Progenitor cell of endocrine pancreas (in vitro differentiated cells): ENCODE measurements around the gene SUSD5. TPM values are rescaled to one million over a fixed set of nuclear protein-coding genes. Genes with fewer than 3 reads are reported as not detected.

Source experiments
- DNase-seq: peaks from one replicate; pipeline ENCODE4 v3.0.0; 2021; ENCODE audit warnings: low spot score; ENCODE audit not compliant: unreplicated experiment
- H3K27ac Mint-ChIP-seq: 2 replicates; pipeline ENCODE4 v1.8.0; 2021; ENCODE audit warnings: mild to moderate bottlenecking, moderate library complexity, mixed read lengths
- H3K27me3 Mint-ChIP-seq: 2 replicates; pipeline ENCODE4 v1.8.0; 2021; ENCODE audit warnings: mixed read lengths
- H3K36me3 Mint-ChIP-seq: 2 replicates; pipeline ENCODE4 v1.8.0; 2022; ENCODE audit warnings: mixed read lengths; ENCODE audit not compliant: insufficient read depth
- H3K4me1 Mint-ChIP-seq: 2 replicates; pipeline ENCODE4 v1.8.0; 2021; ENCODE audit warnings: low read depth, mixed read lengths
- H3K4me3 Mint-ChIP-seq: 2 replicates; pipeline ENCODE4 v1.8.0; 2021; ENCODE audit warnings: low read depth, mild to moderate bottlenecking, moderate library complexity, mixed read lengths
- H3K9me3 Mint-ChIP-seq: 2 replicates; pipeline ENCODE4 v1.8.0; 2021; ENCODE audit warnings: low read depth, mixed read lengths
- CTCF ChIP-seq: fragments of 200-600 bp; sonication (generic); IDR thresholded peaks from one replicate; pipeline ENCODE4 v1.5.0; 2021; ENCODE audit warnings: antibody characterized with exemption, mild to moderate bottlenecking; ENCODE audit not compliant: unreplicated experiment
- total RNA-seq: library from RNA; stranded (reverse); gene quantifications from 2 replicates; pipeline ENCODE4 v1.2.1, GENCODE V29; 2021

Gene SUSD5
- total RNA-seq, 1 donor from 2014 or later: 1.1 TPM

DNA sequence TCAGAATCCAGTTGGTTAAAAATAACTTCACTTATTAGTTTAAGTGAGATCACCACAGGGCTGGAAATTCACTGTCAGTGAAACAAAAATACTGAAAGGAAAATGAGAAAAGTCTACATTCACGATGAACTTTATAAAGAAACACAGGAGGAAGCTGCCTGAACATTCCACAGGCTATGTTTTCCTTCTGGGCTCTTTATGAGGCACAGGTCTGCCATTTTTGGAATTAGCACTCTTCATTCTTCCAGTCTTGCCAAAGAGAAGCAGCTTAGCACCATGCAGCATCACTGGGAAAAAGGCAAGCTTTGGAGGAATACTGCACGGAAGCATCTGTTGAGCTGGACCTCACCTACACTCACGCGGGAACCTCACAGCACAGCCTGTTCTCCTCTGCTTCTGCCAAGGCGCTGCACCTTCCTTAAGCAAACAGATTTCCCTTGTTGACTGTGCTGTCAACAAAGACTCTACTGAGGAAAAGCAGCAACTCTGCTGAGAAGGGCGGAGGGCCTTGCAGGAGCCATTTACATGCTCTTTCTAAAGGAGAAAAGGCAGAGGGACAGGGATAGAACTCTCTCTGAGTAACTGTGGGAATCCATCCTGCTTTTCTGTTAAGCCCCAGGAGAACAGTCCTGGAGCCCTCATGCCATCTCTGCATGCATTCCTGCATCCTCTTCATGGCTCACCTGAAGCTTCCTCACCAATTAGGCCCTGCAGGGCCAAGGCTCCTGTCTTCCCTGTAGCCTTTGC is 15.7 kb downstream of the SUSD5 start:
- no peaks in the 10 kb centered on the region for H3K9me3 Mint-ChIP-seq
- H3K36me3 Mint-ChIP-seq: no peaks in the 10 kb centered on the region
- H3K27ac Mint-ChIP-seq: no peak overlapping the region
- H3K4me3 Mint-ChIP-seq: no peak overlapping the region
- no peak for TF ChIP-seq CTCF
- H3K4me1 Mint-ChIP-seq: peaks cover 7% of the 10 kb centered on the region
- DNase-seq: no peak
- peaks cover 12% of the 10 kb centered on the region for H3K27me3 Mint-ChIP-seq

DNA sequence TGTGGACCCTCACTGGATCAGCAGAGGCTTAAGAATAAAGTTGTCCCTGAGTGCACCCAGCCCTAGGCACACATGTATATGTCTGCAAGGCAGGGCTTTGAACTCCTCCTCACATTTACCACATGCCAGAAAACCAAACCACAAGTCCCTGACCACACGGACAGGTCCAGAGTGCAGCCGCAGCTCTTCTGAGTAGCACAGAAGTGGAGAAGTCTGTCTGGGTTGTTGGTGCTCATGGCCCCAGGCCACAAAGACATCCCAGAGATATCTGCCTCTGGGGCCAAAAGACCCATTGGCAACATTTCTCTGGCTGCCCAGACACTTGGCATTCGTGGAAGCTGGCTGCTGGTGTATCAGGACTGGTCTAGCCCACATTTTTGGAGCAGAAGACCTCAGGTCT is 17.4 kb downstream of the SUSD5 start:
- Mint-ChIP-seq H3K9me3 (no peaks in the 10 kb centered on the region), H3K4me1 (peaks cover 14% of the 10 kb centered on the region), H3K36me3 (no peaks in the 10 kb centered on the region), H3K27me3 (peaks cover 12% of the 10 kb centered on the region), H3K27ac (no peak overlapping the region), H3K4me3 (no peak overlapping the region)
- no peak for DNase-seq
- no peak for TF ChIP-seq CTCF

GRCh38 chr3:33196538-33196937 is 22.1 kb downstream of the SUSD5 start:
- no peaks in the 10 kb centered on the region for H3K9me3 Mint-ChIP-seq
- H3K36me3 Mint-ChIP-seq: no peaks in the 10 kb centered on the region
- H3K4me3 Mint-ChIP-seq: no peak overlapping the region
- TF ChIP-seq CTCF: no peak
- H3K4me1 Mint-ChIP-seq: peaks cover 8% of the 10 kb centered on the region
- no peak overlapping the region for H3K27ac Mint-ChIP-seq
- H3K27me3 Mint-ChIP-seq: no peaks in the 10 kb centered on the region
- DNase-seq: no peak

DNA sequence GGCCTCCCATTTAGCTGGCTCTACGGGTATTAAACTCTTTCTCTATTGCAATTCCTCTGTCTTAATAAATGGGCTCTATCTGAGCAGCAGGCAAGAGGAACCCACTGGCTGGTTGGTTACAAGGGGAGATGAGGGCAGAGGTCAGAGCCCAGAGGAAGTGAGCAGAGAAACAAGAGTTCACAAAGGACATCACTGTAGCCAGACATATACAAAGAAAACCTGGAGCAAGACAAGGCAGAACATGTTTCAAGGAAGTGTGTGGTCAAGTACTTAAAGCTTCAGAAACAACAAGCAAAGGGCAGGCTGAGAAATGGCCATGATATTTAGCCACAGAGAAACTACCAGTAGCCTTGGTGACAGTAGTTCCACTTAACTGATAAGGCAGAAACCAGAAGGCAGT is 24.3 kb downstream of the SUSD5 start:
- no peak overlapping the region for H3K4me3 Mint-ChIP-seq
- no peaks in the 10 kb centered on the region for H3K9me3 Mint-ChIP-seq
- H3K27ac Mint-ChIP-seq: no peak overlapping the region
- TF ChIP-seq CTCF: no peak
- peaks cover 8% of the 10 kb centered on the region for H3K4me1 Mint-ChIP-seq
- DNase-seq: no peak
- H3K36me3 Mint-ChIP-seq: no peaks in the 10 kb centered on the region
- no peaks in the 10 kb centered on the region for H3K27me3 Mint-ChIP-seq

GRCh38 chr3:33187368-33187634 is 31.3 kb downstream of the SUSD5 start:
- Mint-ChIP-seq H3K4me3 (no peak overlapping the region), H3K27ac (no peak overlapping the region), H3K36me3 (no peaks in the 10 kb centered on the region), H3K4me1 (no peaks in the 10 kb centered on the region), H3K9me3 (no peaks in the 10 kb centered on the region), H3K27me3 (no peaks in the 10 kb centered on the region)
- TF ChIP-seq CTCF: no peak
- DNase-seq: no peak
